TTC549 (cell line): Measurements from ENCODE around the gene ARID4B.
"Not testable (repeated sequence)": the region's sequence is repeated elsewhere in the genome, so short reads cannot be mapped to it uniquely, and the experiment has no call there.

Experiments
- FAIRE-seq: peaks from 2 replicates; lab custom pipeline; 2012; peaks lifted over from hg19 to GRCh38; lab: Jason Lieb, UNC

The ARID4B gene

GRCh38 chr1:235329139-235329902 lies 1.3 kb upstream of the ARID4B start:
- FAIRE-seq = no peak

GRCh38 chr1:235328271-235329138 lies 526 bp upstream of the ARID4B start, which contains the start of gene GGPS1:
GGPS1 (plus strand) TSS chr1:235328570; CDS start chr1:235335265, 6,695 bp downstream.
- peak; percentile 99 for FAIRE-seq

DNA sequence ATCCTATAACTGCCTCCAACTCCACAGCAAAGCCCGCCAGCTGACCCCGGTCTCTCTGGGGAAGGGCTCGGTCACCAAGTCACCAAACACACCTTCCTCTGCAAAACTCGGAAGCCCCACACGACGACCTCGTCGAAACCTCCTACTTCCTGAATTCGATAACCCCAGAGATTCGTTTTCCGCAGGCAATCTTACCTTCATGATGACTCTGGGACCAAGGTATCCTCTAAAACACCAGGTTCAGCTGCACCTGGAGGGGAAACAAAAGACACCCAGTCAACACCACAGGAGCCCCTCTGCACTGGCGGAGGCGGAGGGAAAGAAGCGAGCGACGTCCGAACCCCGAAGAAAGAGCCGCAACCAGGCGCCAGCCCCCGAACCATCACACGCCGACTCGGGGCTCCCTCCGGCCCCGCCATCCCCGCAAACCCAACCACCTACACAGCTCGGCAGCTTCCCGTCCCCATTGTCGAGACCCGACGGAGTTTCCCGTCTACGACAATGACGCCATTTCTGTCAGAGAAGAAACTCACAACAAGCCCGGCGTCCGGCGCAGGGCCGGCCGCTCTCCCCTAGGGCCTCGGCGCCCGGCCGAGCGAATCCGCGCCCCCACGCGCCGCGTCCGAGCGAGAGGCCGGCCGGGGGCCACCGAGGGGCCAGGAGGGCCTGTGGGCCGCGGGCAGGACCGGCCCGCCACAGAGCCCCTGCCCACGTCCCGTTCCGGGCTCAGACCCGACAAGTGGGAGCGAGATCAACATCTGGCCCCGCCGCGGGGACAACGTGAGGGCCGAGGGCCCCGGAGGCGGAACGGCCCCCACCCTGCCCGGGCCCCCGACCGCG lies 1.0 kb downstream of the ARID4B start:
- no peak for FAIRE-seq

DNA sequence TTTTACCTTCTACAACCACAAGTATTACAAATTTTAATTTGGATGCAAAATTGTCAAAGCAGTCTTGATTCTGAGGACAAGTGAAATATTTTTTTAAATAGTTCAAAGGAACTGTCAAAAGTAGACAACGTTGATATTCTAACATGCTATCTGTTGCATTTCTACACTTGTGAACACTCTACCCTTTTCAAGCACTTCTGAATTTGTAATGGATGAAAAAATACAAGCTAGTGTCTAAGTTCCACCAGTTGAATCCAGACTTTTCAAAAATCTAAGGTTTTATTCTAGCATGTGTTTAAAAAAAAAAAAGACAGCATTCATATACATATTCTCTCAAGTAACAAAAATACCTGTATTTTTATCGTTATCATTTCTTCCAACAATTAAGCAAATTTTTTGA lies 2.1 kb downstream of the ARID4B start:
- FAIRE-seq = no peak

- FAIRE-seq = peak; percentile 89
Measured at GRCh38 chr1:235325139-235325538, 2.8 kb downstream of the ARID4B start.

- peak; percentile 52 for FAIRE-seq
Measured at GRCh38 chr1:235324296-235324695, 3.7 kb downstream of the ARID4B start.

- no peak for FAIRE-seq
Measured at GRCh38 chr1:235320521-235321179, 7.3 kb downstream of the ARID4B start.

- FAIRE-seq = no peak
Measured at GRCh38 chr1:235319255-235319654, 8.7 kb downstream of the ARID4B start.

DNA sequence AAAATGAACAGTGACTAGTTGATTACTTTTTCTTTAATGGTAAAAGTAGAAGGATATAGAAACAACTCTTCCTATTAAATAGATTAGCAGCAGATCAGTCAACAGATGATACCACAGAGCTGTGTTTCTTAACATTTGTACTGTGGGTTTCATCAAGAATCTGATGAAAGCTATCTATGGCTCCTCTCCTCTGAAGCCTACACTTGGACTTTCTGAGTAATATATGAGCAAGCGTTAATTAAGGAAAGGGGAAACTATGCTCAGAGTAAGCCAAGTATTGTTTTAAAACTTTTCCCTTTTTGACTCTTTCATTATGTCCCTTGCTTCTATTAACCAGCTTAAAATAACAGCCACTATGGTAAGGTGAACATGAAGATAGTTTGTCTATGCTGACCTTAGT lies 10.8 kb downstream of the ARID4B start:
- FAIRE-seq = no peak

- peak; percentile 28 for FAIRE-seq
Measured at GRCh38 chr1:235315735-235316134, 12.2 kb downstream of the ARID4B start.

- no peak for FAIRE-seq
Measured at GRCh38 chr1:235315173-235315572, 12.8 kb downstream of the ARID4B start.

DNA sequence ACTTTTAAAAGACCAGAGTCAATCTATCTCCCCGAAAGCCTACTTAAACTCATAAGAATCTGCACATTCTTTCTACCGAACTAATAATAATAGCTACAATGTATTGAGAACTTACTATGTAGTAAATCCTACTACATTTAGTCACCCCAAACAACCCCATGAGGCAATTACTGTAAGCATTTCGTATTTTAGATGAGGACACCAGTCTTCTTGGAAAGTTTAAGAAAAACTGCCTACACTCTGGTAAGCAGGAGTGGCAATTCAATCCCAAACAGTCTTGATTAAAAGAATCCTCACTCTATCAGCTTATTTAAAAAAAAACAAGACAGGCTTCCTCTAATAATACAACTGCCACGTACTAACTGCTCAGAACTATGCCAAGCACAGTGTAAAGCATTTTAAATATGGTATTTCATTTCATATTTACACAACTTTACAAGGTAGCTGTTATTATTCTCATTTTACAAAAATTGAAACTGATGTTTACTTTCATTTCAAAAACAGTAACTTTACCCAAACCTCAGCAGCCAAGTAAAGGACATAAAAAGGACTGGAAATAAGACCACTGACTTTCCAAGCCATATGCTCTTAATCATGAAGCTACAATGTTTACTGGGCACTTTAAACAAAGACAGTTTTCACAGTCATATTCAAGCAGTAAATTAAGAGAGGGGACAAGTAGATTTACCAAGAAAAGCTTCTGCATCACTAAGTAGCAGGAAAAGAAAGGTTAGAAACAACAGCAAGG lies 13.9 kb downstream of the ARID4B start:
- no peak for FAIRE-seq

DNA sequence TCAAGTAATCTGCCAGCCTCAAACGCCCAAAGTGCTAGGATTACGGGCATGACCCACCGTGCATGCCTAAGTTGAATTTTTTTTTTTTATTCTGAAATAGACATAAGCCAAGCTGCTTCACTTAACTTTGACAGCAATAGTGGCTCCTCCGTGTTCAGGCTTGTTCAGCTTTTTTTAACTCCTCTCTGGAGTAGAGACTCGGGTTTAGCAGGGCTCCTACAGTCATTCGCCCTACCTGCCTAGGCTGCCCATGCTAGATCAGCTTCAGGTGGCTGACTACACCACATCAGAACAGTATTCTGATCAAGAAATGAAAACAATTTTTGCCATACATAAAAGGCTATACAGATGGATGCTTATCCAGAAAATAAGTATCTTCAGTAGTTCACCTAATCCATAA lies 14.7 kb downstream of the ARID4B start:
- no peak for FAIRE-seq

- not testable (repeated sequence) for FAIRE-seq
Measured at GRCh38 chr1:235309206-235309605, 18.8 kb downstream of the ARID4B start.

GRCh38 chr1:235307158-235308124 lies 20.5 kb downstream of the ARID4B start:
- no peak for FAIRE-seq

DNA sequence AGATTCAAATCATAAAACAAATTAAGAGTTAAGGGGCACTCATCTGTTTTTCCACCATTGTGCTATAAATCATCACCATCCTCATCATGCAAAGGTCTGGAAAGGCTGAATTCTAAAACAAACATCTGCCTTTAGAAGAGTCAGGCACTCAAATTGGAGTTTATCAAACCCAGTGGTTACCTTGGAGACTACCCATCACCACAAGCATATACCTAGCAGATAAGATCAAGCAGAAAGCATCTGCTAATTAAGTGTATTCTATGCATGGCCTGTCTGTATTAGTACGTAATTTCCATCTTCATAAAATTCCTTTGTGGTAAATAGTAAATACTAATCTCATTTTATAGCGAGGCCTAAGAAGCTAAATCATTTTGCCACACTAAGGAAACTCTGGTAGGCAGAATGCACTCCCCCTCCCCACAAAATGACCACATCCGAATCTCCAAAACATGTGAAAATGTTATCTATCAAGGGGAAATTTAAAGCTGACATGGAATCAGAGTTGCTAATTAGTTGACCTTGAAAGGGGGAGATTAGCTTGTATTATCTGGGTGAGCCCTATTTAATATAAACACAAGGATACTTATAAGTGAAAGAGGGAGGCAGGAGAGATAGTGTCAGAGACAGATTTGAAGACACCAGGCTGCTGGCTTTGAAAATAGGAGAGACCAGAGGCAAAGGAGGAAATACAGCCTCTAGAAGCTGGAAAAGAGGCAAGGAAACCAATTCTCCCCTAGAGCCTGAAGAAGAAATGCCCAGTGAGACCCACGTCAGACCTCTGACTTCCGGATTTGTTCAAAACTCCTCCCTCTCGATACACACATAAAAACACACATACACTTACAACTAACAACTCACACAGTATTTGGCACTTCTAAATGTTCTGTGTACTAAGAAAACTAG lies 23.2 kb downstream of the ARID4B start:
- FAIRE-seq = no peak

DNA sequence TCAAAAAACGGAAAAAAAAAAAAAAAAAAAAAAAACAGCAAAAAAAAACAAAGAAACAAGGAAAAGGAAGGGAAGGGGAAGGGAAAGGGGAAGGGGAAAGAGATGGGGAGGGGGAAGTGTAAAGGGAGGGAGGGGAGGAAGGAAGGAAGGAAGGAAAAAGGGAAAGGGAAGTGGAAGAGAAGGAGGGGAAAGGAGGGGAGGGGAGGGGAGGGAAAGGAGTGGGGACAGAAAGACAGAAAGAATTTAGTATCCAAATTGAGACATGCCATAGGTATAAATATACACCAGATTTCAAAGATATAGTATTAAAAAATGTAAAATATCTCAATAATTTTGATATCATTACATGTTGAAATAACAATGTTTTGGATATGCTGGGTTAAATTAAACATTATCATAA lies 25.8 kb downstream of the ARID4B start:
- peak; percentile 33 for FAIRE-seq

DNA sequence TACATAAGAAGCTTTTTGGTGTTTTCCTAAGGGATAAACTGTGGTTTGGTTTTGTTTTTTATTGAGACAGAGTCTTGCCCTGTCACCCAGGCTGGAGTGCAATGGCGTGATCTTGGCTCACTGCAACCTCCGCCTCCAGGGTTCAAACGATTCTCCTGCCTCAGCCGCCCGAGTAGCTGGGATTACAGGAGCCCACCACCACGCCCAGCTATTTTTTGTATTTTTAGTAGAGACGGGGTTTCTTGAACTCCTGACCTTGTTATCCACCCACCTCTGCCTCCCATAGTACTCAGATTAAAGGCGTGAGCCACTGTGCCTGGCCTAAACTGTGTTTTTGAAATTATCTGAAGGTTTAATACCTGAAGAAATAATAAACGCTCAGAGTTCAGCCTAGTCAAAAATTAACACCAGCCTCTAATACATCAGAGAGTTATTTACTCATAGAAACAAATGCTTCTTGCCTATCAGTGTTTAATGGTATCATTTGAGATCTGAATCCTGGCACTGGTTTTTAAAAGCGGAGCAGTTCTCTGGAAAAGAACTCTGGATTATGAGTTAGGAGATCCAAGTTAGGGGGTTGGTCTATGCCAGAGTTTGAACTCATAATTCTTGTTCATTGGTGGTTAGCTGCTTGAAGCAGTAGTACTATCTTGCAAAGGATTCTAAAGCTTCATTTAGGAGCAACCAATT lies 28.7 kb downstream of the ARID4B start:
- no peak for FAIRE-seq
